ENCODE results near the gene PPA2. TPM values are rescaled to one million over a fixed set of nuclear protein-coding genes. Genes with fewer than 3 reads are reported as not detected.

The PPA2 gene
- total RNA-seq, 1 experiment from 2014 or later = 98.5 TPM

DNA sequence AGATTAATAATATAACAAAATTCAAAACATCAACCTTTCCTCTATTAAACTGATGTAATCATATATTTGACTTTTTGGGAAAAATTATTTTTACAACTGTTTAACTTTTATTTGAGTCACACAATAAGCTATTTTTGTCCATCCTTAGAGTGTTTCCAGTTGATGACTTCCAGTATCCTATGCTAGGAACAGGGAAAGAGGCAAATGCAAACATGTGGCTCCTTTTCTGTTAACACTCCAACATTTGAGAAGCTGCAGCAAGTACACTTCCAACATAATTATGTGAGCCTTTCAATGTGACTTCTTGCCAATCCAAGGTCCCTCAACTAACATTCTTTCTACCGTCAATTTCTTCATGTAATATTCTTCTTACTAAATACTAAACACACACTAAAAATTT is 117.7 kb downstream of the PPA2 start:
- CTCF ChIA-PET = no interaction called here
- H3K9ac ChIP-seq (ENCODE audit: low read length) = no peak overlapping the region
- no peak overlapping the region for H3K4me3 ChIP-seq (replicated peaks in 1 of 2; ENCODE audit: low read depth in 1 of 2, low read length in 2 of 2)
- no peaks in the 10 kb centered on the region for H3K9me3 ChIP-seq (ENCODE audit: control insufficient read depth in 1 of 2, insufficient read depth in 1 of 2, low read depth in 1 of 2, low read length in 2 of 2)
- H3K36me3 ChIP-seq (ENCODE audit: control insufficient read depth in 1 of 2, insufficient read depth in 2 of 2, low read length in 2 of 2) = no peaks in the 10 kb centered on the region
- RAD21 ChIA-PET (ENCODE audit: low non-redundant PET in 1 of 2, low total read pairs in 2 of 2, uncharacterized antibody in 2 of 2, unreplicated experiment in 2 of 2) = no interaction called here
- no peaks in the 10 kb centered on the region for H3K79me2 ChIP-seq (ENCODE audit: insufficient read depth, low read length)
- TF ChIP-seq CBX3 (IDR thresholded peaks at IDR 0.05; ENCODE audit: low read depth) = no peak
- no peak for TF ChIP-seq SIN3A (IDR thresholded peaks at IDR 0.05; ENCODE audit: low read depth)
- TF ChIP-seq FOSL1 (IDR thresholded peaks at IDR 0.05; ENCODE audit: low read depth) = no peak
- no peak for TF ChIP-seq POLR2A (IDR thresholded peaks at IDR 0.05; ENCODE audit: borderline replicate concordance, extremely low read depth, insufficient read depth, insufficient read length)
- TF ChIP-seq EZH2 (IDR thresholded peaks at IDR 0.05) = no peak
- TF ChIP-seq, protein P1, sequence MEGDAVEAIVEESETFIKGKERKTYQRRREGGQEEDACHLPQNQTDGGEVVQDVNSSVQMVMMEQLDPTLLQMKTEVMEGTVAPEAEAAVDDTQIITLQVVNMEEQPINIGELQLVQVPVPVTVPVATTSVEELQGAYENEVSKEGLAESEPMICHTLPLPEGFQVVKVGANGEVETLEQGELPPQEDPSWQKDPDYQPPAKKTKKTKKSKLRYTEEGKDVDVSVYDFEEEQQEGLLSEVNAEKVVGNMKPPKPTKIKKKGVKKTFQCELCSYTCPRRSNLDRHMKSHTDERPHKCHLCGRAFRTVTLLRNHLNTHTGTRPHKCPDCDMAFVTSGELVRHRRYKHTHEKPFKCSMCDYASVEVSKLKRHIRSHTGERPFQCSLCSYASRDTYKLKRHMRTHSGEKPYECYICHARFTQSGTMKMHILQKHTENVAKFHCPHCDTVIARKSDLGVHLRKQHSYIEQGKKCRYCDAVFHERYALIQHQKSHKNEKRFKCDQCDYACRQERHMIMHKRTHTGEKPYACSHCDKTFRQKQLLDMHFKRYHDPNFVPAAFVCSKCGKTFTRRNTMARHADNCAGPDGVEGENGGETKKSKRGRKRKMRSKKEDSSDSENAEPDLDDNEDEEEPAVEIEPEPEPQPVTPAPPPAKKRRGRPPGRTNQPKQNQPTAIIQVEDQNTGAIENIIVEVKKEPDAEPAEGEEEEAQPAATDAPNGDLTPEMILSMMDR (IDR thresholded peaks at IDR 0.05 in 2 of 3, conservative IDR thresholded peaks at IDR 0.05 in 1 of 3; ENCODE audit: borderline replicate concordance in 1 of 3, insufficient read depth in 1 of 3, low read depth in 2 of 3, low read length in 2 of 3) = no peak
- TF ChIP-seq, protein P2, sequence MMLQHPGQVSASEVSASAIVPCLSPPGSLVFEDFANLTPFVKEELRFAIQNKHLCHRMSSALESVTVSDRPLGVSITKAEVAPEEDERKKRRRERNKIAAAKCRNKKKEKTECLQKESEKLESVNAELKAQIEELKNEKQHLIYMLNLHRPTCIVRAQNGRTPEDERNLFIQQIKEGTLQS (IDR thresholded peaks at IDR 0.05) = no peak
- no peak for TF ChIP-seq ZNF274 (IDR thresholded peaks at IDR 0.05; ENCODE audit: low read depth, low read length)
- no peak for TF ChIP-seq TCF7L2 (IDR thresholded peaks at IDR 0.05; ENCODE audit: borderline replicate concordance, extremely low read depth, insufficient read depth, insufficient read length)
- TF ChIP-seq, protein P3, sequence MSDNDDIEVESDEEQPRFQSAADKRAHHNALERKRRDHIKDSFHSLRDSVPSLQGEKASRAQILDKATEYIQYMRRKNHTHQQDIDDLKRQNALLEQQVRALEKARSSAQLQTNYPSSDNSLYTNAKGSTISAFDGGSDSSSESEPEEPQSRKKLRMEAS (IDR thresholded peaks at IDR 0.05) = no peak
- TF ChIP-seq, protein P4, sequence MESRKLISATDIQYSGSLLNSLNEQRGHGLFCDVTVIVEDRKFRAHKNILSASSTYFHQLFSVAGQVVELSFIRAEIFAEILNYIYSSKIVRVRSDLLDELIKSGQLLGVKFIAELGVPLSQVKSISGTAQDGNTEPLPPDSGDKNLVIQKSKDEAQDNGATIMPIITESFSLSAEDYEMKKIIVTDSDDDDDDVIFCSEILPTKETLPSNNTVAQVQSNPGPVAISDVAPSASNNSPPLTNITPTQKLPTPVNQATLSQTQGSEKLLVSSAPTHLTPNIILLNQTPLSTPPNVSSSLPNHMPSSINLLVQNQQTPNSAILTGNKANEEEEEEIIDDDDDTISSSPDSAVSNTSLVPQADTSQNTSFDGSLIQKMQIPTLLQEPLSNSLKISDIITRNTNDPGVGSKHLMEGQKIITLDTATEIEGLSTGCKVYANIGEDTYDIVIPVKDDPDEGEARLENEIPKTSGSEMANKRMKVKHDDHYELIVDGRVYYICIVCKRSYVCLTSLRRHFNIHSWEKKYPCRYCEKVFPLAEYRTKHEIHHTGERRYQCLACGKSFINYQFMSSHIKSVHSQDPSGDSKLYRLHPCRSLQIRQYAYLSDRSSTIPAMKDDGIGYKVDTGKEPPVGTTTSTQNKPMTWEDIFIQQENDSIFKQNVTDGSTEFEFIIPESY (IDR thresholded peaks at IDR 0.05; ENCODE audit: extremely low read depth, insufficient replicate concordance, low read length) = no peak
- TF ChIP-seq EGR1 (IDR thresholded peaks at IDR 0.05; ENCODE audit: low read depth) = no peak
- TF ChIP-seq, protein P5, sequence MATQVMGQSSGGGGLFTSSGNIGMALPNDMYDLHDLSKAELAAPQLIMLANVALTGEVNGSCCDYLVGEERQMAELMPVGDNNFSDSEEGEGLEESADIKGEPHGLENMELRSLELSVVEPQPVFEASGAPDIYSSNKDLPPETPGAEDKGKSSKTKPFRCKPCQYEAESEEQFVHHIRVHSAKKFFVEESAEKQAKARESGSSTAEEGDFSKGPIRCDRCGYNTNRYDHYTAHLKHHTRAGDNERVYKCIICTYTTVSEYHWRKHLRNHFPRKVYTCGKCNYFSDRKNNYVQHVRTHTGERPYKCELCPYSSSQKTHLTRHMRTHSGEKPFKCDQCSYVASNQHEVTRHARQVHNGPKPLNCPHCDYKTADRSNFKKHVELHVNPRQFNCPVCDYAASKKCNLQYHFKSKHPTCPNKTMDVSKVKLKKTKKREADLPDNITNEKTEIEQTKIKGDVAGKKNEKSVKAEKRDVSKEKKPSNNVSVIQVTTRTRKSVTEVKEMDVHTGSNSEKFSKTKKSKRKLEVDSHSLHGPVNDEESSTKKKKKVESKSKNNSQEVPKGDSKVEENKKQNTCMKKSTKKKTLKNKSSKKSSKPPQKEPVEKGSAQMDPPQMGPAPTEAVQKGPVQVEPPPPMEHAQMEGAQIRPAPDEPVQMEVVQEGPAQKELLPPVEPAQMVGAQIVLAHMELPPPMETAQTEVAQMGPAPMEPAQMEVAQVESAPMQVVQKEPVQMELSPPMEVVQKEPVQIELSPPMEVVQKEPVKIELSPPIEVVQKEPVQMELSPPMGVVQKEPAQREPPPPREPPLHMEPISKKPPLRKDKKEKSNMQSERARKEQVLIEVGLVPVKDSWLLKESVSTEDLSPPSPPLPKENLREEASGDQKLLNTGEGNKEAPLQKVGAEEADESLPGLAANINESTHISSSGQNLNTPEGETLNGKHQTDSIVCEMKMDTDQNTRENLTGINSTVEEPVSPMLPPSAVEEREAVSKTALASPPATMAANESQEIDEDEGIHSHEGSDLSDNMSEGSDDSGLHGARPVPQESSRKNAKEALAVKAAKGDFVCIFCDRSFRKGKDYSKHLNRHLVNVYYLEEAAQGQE (IDR thresholded peaks at IDR 0.05; ENCODE audit: low read depth) = no peak
- no peak for TF ChIP-seq RAD21 (IDR thresholded peaks at IDR 0.05; ENCODE audit: low read depth)
- H3K9me2 ChIP-seq (ENCODE audit: insufficient read depth) = no peaks in the 10 kb centered on the region
- intact Hi-C loops (cut with micrococcal nuclease) = no loop called here
- H3K4me1 ChIP-seq (ENCODE audit: control insufficient read depth in 1 of 2, insufficient read depth in 2 of 2, low read length in 2 of 2) = no peaks in the 10 kb centered on the region
- no peaks in the 10 kb centered on the region for H4K20me1 ChIP-seq (ENCODE audit: insufficient read depth)
- no peak overlapping the region for H3K27ac ChIP-seq (ENCODE audit: low read depth, low read length)
- H3K4me2 ChIP-seq (ENCODE audit: low read length) = no peak overlapping the region
- no peaks in the 10 kb centered on the region for H3K27me3 ChIP-seq (ENCODE audit: insufficient read depth, low read length)
- no peak for ATAC-seq
- DNase-seq (ENCODE audit: low read depth, low spot score) = no peak
- H2AFZ ChIP-seq (ENCODE audit: low read depth, low read length, poor library complexity, severe bottlenecking) = no peak overlapping the region
- POLR2A ChIA-PET = no interaction called here
- no TSS peak for BruUV-seq (replicated peaks)

All from HCT116 (cell line).